Vagina (tissue), 2 donors: ENCODE measurements around the gene SH3BP2. TPM values are rescaled to one million over a fixed set of nuclear protein-coding genes. Genes with fewer than 3 reads are reported as not detected.

Experiments
- DNase-seq, 2 donors: peaks; one replicate each; pipeline ENCODE4 v3.0.0-alpha.2; 2017; ENCODE audit errors: extremely low spot score in 2 of 2
- H3K27ac ChIP-seq: fragments of 200-600 bp; sonication (generic); one replicate; pipeline ENCODE4 v1.5.1; 2019
- H3K27me3 ChIP-seq: fragments of 200-600 bp; sonication (generic); one replicate; pipeline ENCODE4 v1.5.1; 2019
- H3K36me3 ChIP-seq, 2 donors: fragments of 200-600 bp; sonication (generic); one replicate each; pipeline ENCODE4 v1.5.1; 2017 to 2019
- H3K4me1 ChIP-seq: fragments of 200-600 bp; sonication (generic); one replicate; pipeline ENCODE4 v1.5.1; 2019
- H3K4me3 ChIP-seq, 2 donors: fragments of 200-600 bp; sonication (generic); 1 replicate in 1 of 2; 2 replicates in 1 of 2; pipeline ENCODE4 v1.5.1; 2016 to 2019
- H3K9me3 ChIP-seq: fragments of 200-600 bp; sonication (generic); one replicate; pipeline ENCODE4 v1.5.1; 2019
- CTCF ChIP-seq, 3 experiments: fragments of 450-650 bp in 2 of 3; fragments of 200-600 bp in 1 of 3; sonication (generic) in 1 of 3; IDR thresholded peaks; one replicate each; pipeline ENCODE4 v1.5.1; 2017 to 2019; ENCODE audit warnings: antibody characterized with exemption in 3 of 3, mild to moderate bottlenecking in 2 of 3, moderate library complexity in 2 of 3
- POLR2A ChIP-seq, 2 donors: fragments of 450-650 bp; IDR thresholded peaks; one replicate each; pipeline ENCODE4 v1.6.1; 2017; ENCODE audit warnings: antibody characterized with exemption in 2 of 2, mild to moderate bottlenecking in 2 of 2, moderate library complexity in 2 of 2
- POLR2AphosphoS5 ChIP-seq, 2 donors: sonication (generic); formaldehyde crosslinking; IDR thresholded peaks; one replicate each; pipeline ENCODE4 v1.9.0; 2017; ENCODE audit warnings: antibody characterized with exemption in 2 of 2, mild to moderate bottlenecking in 2 of 2, low read depth in 1 of 2; ENCODE audit not compliant: insufficient read depth in 1 of 2
- intact Hi-C: fragments of 100-400 bp; cut with DNase I; formaldehyde crosslinking; loops from one replicate; pipeline ENCODE4 v1.15.1; 2023
- total RNA-seq: library from RNA; depleted of rRNA; stranded (reverse); fragments of >200 nt; gene quantifications from one replicate; pipeline ENCODE4 v1.2.3, GENCODE V29; 2016

The SH3BP2 gene
- total RNA-seq, 1 donor from 2014 or later = 102 TPM

DNA sequence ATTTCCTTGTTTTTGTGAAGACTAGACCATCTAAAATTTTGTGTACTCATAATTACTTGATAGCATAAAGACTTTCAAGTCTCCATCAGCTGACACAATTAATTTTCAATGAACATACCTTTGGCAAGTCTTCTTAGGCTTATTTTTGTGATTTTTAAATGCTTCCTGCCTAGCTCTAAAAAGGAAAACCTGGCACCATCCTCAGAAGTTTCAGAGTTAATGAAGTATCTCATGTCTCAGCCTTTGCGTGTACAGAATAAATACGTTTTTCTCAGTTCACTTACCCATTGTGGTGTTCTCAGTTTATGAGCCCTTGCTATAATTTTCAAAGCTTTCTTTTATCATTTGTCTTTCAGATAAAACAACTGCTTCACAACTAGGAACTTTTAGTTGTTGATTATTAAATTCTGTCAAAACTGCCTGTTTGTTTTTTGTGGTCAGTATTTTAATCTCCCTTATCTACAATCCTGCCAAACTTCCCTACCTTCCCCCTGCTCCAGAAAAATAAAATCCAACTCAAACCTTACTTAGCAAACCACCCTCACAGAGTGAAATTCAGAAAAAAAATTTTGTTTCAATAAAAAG, 72.4 kb downstream of the SH3BP2 start:
- H3K27me3 ChIP-seq = no peaks in the 10 kb centered on the region
- H3K27ac ChIP-seq = no peak overlapping the region
- no peak overlapping the region for H3K4me3 ChIP-seq
- intact Hi-C loops = no loop called here
- DNase-seq = no peak
- no peak for TF ChIP-seq POLR2A (IDR thresholded peaks at IDR 0.05)
- no peak for TF ChIP-seq CTCF (IDR thresholded peaks at IDR 0.05)
- TF ChIP-seq POLR2AphosphoS5 (IDR thresholded peaks at IDR 0.05; ENCODE audit: insufficient read depth in 1 of 2, low read depth in 1 of 2) = no peak
- peaks cover 91% of the 10 kb centered on the region for H3K4me1 ChIP-seq
- no peaks in the 10 kb centered on the region for H3K36me3 ChIP-seq
- H3K9me3 ChIP-seq = no peaks in the 10 kb centered on the region

GRCh38 chr4:2866160-2866861, 73.4 kb downstream of the SH3BP2 start:
- H3K27ac ChIP-seq = no peak overlapping the region
- H3K36me3 ChIP-seq = no peaks in the 10 kb centered on the region
- intact Hi-C loops = no loop called here
- TF ChIP-seq POLR2A (IDR thresholded peaks at IDR 0.05) (no peak), CTCF (IDR thresholded peaks at IDR 0.05) (no peak), POLR2AphosphoS5 (IDR thresholded peaks at IDR 0.05; ENCODE audit: insufficient read depth in 1 of 2, low read depth in 1 of 2) (no peak)
- DNase-seq = no peak
- no peak overlapping the region for H3K4me3 ChIP-seq
- H3K27me3 ChIP-seq = no peaks in the 10 kb centered on the region
- H3K4me1 ChIP-seq = peaks cover 90% of the 10 kb centered on the region
- H3K9me3 ChIP-seq = no peaks in the 10 kb centered on the region

GRCh38 chr4:2866891-2867290, 74.0 kb downstream of the SH3BP2 start:
- Histone ChIP-seq H3K4me1 (peaks cover 90% of the 10 kb centered on the region), H3K36me3 (no peaks in the 10 kb centered on the region), H3K9me3 (no peaks in the 10 kb centered on the region), H3K4me3 (no peak overlapping the region), H3K27ac (no peak overlapping the region), H3K27me3 (no peaks in the 10 kb centered on the region)
- no peak for TF ChIP-seq POLR2AphosphoS5 (IDR thresholded peaks at IDR 0.05; ENCODE audit: insufficient read depth in 1 of 2, low read depth in 1 of 2)
- TF ChIP-seq POLR2A (IDR thresholded peaks at IDR 0.05) = no peak
- no peak for TF ChIP-seq CTCF (IDR thresholded peaks at IDR 0.05)
- no peak for DNase-seq
- intact Hi-C loops = no loop called here

DNA sequence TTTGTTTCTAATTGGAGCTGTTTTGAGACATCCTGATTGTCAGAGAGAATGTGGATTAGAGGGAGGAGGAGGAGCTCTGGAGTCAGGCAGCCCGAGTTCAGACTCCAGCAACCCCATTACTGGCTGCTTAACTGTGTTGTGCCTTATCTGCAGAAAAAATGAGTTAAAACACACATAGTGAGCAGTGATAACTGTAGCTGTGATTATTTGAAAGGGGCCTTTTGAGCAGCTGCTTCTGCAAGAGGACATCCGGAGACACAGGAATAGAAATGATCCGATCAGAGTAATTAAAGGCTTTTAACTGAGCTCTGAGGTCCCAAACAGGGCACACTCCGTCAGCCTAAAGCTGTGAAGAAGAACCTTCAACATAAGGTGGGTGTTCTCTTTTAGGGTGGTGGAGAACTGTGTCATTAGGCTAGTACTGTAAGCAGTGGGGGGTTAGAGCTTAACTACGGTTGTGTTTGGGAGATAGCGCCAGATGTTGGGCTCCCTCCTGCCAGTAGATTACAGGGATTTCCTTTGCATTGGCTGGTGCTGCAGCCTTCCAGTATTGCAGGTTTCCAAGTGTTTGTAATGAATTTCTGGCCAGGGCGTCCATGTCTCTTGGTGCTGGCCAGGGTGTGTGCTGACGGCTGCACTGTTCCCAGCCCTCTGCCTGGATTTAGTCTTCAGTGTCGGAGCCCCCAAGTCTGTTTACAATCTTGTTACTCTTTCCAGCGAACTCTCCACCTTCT, 75.0 kb downstream of the SH3BP2 start:
- Histone ChIP-seq H3K4me1 (peaks cover 81% of the 10 kb centered on the region), H3K9me3 (no peaks in the 10 kb centered on the region), H3K27ac (peak overlapping the region; percentile 40), H3K27me3 (no peaks in the 10 kb centered on the region), H3K4me3 (peak overlapping the region; percentile 11 to 34), H3K36me3 (no peaks in the 10 kb centered on the region)
- intact Hi-C loops = no loop called here
- TF ChIP-seq POLR2A (IDR thresholded peaks at IDR 0.05) (no peak), CTCF (IDR thresholded peaks at IDR 0.05) (no peak), POLR2AphosphoS5 (IDR thresholded peaks at IDR 0.05; ENCODE audit: insufficient read depth in 1 of 2, low read depth in 1 of 2) (no peak)
- no peak for DNase-seq
